GM18867 (cell line): ENCODE measurements around the gene SNX8.

ENCODE experiments used
- ATAC-seq: cut with Tn5 transposase; IDR thresholded peaks from one replicate; pipeline ENCODE4 v1.9.1; 2021; ENCODE audit warnings: mild to moderate bottlenecking, moderate library complexity; ENCODE audit not compliant: unreplicated experiment

Gene SNX8

DNA sequence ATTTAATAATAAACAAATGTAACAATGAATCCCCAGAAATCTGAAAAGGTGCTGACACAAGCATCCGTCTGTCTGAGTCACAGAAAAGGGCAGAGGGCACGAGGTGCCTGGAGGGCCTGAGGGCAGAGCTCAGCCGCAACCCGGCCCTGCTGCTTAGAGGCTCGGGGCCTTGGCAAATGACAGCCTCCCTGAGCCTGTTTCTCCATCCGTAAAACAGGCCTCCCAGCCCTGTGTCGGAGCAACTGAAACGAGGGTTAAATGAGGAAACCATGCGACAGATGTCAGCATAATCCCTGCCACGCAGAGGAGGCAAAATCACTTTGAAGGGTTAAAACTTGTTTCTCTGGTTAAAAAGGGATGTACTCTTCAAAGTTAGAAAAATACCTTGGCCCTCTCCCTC lies 47.3 kb downstream of the SNX8 start:
- ATAC-seq: no peak

DNA sequence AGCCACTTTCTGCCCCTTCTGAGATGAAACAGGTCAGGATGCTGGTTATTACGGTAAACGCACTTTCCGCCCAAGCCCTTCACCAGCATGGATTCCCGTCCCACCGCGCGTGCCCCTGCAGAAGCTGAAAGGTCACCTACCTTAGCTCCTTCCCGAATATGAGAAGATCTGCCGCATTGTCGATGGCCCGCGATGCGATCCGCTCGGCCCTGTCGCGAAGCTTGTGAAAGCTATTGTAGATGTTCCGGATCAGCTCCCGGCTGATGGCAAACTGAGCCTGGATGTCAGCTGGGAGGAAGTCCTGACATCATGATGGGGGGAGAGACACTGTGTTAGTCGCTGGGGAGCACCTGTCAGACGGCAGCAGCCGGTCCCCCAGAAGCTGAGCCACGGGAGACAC lies 50.1 kb downstream of the SNX8 start:
- no peak for ATAC-seq

DNA sequence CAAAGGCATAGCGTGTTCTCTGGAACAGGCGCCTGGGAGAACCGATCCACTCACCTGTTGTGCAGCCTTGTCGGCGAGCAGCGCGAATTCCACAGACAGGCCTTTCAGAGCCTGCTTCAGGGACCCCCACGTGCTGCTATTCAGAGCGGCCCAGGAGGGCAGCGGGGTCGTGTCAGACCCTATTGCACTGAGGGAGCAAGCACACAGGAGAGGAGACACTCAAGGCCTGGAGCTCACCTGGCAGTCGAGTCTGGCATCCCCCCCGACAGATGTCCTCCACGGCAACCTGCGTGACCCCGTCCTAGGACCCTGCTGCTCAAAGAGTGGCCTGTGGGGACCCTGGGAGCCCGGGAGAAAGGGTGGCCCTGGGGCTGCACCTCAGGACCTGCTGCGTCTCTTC lies 51.1 kb downstream of the SNX8 start:
- no peak for ATAC-seq

DNA sequence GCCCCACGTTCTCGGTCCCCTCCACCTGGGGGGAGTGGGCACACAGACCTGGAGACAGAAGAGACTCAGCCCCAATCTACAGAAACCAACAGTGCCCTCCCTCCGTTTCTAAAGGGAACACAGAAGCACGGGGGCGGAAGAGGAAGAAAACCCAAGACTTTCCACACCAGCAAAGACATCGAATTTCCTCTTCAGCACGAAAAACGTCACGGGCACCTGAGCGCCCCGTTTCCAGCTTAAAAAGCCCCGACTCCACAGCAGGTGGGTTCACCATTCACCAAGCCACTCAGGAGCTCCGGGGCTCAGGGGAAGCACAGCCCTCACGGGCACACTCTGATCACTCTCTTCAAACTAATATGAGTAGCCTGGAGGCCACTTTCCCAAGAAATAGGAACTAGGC lies 52.6 kb downstream of the SNX8 start:
- ATAC-seq: no peak

DNA sequence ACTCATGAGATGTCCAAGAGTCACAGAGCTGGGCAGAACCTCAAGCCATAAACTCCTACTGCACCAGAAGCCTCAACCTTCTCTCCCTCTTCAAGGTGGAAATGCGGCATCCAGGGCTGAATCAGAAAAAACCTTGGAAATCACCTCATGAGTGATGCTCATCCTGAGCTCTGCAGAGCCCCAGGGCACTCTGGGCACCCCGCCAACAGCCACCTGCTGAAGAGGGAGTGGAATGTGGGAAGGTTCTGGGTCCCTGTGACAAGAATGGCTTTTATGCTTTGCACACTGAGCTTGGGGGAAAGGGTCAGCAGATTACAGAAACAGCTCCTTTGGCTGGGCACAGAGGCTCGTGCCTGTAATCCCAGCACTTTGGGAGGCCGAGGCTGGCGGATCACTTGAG lies 53.4 kb downstream of the SNX8 start:
- ATAC-seq: no peak

DNA sequence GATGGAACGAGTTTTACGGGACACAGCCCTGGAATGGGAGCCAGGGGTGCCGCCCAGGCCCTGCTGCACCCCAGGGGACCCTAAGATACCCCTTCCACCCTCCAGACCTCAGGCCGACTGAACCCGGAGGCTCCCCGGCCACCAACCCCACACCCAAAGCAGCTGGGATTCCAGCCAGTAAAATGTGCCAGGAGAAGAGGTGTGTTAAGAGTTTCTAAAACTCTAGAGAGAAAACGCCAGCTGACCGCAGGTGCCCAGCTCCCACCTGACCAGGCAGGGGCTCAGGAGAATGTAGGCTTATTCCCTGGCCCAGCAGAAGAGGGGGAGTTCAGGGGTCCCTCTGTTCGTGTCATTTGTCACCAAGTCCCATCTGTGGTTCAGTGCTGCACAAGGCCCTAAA lies 54.8 kb downstream of the SNX8 start:
- ATAC-seq: no peak

DNA sequence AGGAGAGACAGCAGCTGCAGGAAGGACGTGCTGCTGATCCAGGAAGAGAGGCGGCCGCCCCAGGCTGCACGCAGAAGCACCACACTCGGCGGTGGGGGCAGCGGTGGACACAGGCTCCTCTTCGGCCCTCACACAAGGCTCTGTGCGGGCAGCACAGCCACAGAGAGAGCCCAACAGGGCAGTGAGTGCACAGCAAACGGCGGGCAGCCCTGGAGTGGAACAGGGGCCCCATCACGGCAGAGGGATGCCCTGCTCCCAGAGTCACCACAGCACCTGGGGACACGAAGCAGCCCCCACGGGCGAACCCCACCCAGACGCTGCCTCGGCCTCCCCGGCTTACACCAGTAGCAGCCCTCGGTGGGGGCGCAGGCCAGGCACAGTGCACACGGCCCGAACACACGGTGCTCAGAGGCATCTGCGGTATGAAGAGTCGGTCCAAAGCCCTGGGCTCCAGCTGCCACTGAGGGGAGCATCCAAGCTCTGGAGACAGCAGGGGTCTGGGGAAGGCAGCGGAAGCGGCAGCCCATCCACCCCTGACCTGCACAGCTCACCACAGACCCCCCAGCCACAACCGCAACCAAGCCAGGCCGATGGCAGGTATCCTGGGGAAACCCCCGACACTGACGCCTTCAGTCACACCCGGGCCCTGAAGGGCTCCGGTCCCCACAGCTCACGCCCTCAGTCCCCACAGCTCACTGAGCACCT lies 55.4 kb downstream of the SNX8 start:
- peak; percentile 65 for ATAC-seq

DNA sequence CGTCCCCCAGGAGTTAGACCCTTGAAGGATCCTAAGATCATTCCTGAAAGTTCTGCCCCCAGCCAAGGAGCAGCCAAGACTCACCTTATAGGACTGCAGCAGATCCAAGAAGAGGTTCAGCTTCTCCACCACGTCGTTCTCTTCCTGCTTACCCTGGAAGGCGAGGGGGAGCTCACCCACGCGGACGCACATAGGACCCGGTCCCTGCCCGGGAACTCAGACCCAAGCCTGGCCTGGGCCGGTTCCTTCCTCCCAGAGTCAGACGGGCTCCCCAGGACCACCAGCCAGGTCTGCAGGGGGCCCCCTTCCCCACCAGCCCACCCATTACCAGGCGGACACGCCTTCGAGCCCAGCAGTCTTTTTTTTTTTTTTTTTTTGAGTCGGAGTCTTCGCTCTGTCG lies 56.6 kb downstream of the SNX8 start:
- no peak for ATAC-seq

DNA sequence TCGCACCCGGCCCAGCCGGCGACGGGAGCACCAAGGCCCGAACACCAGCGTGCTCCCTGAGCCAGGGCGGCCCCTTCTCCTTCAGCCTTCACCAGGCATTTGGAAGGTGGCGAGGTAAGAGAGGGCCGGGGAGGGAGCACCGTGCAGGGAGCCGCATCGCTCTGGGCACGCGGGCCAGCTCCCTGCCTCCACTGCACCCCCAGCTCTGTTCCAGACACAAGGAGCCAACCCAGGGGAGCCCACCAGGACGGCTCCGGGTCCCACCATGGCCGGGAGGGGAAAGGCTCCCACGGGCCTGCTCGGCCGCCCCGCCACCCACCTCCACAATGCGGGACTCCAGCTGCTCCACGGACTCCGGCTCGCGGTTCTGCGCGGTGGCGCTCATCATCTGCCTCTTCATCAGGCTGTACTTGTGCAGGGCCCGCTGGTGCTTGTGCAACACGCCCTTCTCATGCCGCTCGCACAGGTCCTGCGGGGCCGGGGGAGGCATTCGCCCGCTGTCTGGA lies 57.1 kb downstream of the SNX8 start:
- ATAC-seq: no peak

DNA sequence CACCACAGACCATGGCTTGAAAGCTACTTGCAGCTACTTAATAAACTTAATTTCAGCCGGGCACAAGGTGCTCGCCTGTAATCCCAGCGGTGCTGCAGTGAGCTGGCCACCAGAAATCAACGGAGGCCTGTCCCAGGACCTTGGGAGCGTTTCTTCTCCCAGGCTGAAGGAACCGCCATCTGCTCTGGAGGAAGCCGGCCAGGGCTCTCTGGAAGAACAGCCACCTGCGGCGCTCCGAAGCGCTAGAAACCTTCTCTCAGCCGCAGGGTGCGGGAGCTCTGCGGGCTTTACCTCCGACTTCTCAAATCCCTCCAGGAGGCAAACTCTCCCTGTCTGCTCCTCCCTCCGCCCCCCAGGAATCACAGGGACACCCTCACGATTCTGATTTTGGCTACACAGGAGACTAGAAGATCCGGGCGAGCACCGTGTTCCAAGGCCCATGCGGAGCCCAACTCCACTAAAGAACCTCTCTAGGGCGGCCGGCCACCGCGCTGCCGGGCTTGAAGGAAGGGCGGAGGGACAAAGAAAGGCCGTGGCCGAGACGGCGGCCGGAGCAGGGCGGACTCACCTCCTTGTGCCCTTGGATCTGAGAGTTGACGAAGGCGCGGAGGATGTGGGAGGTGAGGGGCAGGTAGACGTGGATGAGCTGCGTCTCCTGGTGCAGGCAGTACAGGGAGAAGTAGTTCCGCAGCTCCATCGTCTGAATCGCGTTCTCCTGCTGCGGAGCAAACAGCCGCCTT lies 57.8 kb downstream of the SNX8 start:
- ATAC-seq: no peak

DNA sequence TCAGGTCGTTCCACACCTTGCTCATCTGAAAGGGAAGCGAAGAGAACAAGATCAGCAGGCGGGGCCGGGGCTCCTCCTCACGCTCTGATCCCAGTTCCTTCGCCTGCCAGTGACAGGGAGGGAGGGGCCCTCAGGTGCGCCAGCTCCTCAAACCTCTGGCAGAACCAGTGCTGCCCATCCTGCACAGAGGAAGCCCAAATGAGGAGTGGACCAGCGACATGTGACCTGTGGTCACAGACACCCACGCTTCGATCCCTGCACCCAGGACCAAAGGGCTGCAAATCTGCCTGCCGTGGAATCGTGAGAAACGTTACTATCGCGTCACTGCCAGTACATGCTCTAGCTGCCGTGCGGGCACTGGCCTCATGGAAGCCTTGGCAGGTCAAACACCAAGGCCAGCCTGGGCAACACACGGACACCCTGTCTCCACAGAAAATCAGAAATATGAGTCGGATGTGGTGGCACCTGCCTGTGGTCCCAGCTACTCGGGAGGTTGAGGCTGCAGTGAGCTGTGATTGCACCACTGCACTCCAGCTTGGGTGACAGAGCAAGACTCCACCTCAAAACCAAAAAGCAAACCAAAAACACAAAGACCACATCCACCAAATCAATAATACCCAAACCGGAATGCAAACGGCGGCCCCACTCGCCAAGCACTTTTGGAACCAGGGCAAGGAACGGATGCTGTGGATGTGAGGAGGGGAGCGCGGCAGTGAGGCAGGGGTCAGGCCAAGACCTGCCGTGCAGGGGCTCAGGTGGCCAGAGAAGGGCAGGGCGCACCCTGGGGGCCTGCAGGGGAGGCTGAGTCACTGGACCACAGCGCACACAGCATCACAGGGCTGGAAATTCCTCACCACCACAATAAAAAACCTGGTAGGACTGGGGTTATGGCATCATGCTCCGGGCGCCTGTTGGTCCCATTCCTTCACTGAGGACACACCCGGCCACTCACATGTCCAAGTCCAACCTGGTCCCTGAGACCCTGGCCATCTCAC lies 58.8 kb downstream of the SNX8 start:
- ATAC-seq: no peak

DNA sequence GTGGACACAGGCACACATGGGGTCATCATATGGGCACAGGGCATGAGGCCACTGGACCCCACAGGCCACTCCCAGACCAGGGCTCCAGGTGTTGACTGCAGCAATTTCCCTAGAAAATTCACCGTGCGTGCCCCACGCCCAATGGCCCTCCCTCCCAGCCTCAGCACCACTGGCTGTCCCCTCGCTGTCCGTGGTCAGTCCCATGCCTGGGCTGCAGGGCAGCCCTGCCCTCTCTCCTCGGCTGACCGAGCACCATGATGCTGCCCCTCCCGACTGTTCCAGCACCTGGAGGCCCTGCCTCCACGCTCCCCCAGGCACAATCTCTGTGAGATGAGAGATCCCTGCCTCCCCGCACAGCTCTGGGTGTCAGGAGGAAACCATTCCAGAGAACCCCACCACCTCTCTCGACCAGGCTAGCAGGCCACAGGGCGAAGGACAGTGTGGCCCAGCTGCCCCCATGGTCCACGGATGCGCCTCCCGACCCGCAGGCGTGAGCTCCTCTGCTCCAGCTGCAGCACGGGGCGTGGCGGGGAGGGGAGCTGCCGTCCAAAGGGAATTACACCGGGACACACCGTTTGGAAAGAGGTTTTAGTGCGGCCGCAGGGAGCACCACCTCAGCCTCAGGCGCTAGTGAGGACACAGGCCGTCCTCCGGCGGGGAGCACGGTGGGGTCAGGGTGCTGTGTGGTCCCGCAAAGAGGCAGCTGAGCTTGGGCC lies 59.7 kb downstream of the SNX8 start:
- no peak for ATAC-seq

DNA sequence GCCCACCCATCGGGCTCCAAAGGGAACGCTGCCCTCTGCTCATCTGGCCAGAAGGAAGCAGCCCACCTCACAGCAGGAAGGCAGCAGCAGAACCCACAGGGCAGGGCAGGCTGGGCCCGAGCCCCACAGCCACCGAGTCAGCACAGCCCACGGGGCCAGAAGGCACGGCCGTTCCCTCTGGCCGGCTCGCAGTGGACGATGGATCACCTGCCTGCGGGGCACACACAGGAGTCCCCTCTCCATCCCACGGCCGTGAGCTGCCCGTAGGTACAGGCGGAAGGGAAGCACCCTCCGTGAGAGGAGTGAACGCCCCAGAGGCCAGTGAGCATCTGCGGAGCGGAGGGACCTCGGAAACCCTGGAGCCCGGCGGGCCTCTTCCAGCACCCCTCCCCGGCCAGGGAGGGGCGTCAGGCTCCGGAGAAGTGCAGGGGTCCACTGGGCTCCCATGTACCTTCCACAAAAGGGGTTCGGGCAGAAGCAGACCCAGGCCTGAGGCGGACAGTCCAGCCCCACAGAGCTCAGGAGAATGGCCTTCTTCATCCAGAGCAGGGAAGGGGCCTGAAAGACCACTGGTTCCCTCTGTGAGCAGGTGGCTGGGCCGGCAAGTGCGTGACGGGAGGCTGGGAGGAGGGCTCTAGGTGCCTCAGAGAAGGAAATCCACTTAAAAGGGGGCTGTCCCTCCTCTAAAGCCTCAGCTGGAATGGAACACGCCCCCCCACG lies 60.6 kb downstream of the SNX8 start:
- ATAC-seq: no peak

DNA sequence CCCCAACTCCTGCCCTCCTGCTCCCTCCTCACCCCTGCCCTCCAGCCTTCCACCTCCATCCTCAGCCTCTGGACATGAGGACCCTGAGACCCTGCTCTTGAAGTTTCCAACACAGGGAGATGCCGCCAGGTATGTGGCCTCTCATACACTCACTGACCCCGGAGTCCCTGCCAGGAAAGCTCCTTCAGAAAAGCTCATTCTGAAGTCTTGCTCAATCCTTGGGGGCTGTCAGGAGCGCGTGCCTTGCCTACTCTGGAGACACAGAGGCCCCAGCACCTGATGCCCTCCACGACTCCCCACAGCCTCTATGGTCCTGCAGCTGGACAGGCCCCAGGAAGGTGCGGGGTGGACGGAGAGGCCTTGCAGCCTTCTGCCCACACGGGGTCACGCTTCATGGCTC lies 61.2 kb downstream of the SNX8 start:
- ATAC-seq: no peak

DNA sequence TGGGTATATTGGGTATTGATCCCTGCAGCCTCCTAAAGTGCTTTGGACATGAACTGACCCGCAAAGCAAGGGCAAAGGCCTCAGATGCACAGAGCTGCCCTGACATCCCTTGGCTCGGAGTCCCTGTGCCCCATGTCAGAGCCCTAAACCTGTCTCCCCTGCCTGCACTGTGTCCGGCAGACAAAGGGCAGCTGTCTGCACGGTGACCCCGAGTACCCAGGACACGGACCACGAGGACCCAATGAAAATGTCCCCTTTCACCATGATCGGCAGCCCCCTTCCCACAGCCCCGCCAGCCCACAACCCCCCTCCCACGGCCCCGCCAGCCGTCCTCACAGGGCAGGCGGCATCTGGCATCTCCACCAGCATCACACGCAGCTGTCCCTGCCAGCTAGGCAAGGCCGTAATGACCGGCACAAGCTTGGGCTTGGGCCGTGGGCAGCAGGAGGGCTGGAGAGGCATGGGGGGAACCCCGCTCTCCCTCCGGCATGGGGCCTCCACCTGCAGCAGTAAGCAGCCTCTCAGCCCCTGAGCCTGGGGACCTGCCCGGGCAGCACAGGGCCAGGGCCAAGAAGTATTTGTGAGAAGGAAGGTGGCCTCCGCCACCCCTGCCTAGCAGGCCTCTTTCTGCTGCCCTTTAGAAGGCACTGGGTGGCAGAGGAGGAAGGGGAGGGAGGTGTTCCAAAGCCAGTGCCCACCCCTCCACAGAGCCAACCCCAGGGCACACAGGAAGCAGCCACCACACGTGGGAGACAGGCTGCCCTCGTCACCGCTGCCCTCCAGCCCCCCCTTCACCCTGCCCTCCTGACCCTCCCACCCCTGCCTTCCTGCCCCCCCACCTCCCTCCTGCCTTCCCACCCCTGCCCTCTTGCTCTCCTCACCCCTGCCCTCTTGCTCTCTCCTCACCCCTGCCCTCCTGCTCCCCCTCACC lies 62.1 kb downstream of the SNX8 start:
- ATAC-seq: no peak

DNA sequence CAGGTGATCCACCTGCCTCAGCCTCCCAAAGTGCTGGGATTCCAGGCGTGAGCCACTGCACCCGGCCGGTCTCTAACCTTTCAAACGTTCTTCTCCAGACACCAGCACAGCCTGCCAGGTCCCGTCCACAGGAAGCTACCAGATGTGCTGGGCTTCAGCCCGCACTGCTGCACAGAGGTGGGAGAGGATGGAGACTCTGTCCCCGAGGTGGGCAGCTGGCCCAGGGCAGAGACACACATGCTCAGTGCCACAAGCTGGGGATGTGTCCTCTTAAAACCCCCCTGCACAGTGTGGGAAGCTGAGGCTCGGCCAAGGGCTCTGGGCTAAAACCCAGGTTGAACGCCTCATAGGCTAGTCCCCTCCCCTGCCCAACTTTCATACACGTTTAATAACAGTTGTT lies 62.9 kb downstream of the SNX8 start:
- no peak for ATAC-seq

DNA sequence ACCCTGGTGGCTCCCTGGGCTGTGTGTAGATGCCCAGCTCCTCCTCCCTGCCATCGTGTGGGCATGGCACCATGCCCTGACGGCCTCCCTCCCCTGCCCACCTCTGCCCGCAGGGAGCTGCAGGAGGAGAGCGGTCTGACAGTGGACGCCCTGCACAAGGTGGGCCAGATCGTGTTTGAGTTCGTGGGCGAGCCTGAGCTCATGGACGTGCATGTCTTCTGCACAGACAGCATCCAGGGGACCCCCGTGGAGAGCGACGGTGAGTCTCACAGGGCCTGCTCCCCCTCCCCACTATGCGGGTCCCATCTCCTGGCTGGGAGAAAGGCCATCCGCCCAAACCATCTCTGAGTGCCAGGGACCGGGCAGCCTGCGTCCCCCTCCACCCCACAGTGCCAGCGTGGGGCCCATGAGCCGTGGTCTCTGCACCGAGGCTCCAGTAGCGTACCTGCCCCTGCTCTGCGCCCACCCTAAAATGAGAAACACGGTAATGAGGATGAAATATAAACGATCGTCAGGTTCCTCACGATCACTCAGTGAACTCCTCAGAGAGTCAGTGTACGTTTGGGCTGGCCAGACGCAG lies 64.4 kb downstream of the SNX8 start:
- ATAC-seq: no peak

DNA sequence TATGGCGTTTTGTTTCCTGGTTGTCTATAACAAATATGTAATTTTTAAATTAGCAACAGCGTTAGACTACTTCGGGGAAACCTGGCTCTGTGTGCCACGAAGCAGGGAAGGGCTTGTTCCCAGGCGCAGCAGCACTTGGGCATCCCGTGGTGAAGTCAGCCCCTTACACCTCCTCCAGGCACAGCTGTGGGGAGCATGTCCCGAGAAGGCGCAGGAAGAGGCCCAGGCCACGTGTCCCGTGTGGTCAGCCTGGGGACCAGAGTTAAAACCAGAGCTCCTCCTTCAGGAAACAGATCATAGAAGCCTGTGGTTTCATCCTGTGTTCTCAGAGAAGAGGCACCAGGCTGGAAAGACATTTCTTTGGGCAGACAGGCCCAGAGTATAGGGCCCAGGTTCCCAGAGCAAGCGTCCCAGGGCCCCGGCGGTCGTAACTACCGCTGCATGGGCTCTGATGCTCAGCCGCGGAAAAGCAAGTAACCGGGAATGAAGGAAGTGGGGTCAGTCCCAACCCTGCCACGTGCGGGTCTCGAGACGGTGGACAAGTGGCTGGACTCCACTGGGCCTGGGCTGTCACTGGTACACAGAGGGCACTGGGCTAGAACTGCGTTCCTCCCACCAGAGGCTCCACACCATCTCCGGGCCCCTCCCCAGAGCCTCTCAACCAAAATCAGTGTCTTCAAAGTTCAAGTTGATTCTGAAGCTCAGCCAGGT lies 65.1 kb downstream of the SNX8 start:
- no peak for ATAC-seq
